Neutrophil (primary cell): ENCODE data around the gene CAMK2N2.
"Not testable (repeated sequence)": the region's sequence is repeated elsewhere in the genome, so short reads cannot be mapped to it uniquely, and the experiment has no call there.

Source experiments
- H3K27ac ChIP-seq: fragments of 200-600 bp; sonication (generic); 2 replicates; pipeline ENCODE4 v1.5.1; 2016; ENCODE audit warnings: mild to moderate bottlenecking, moderate library complexity
- H3K27me3 ChIP-seq: fragments of 200-600 bp; sonication (generic); 2 replicates; pipeline ENCODE4 v1.6.0; 2016; ENCODE audit warnings: mild to moderate bottlenecking
- H3K36me3 ChIP-seq: fragments of 200-600 bp; sonication (generic); 2 replicates; pipeline ENCODE4 v1.5.1; 2017
- H3K4me1 ChIP-seq, 2 experiments: fragments of 200-600 bp in 1 of 2; sonication (generic) in 1 of 2; 1 replicate in 1 of 2; 2 replicates in 1 of 2; pipeline versions ENCODE4 v1.5.1 to v1.6.1; 2013 to 2016; ENCODE audit warnings: low read depth in 1 of 2, low read length in 1 of 2, mild to moderate bottlenecking in 1 of 2, moderate library complexity in 1 of 2; ENCODE audit not compliant: control insufficient read depth in 1 of 2, insufficient read depth in 1 of 2
- H3K4me3 ChIP-seq, 2 experiments: fragments of 200-600 bp in 1 of 2; sonication (generic) in 1 of 2; 1 replicate in 1 of 2; 2 replicates in 1 of 2; pipeline ENCODE4 v1.5.1; 2013 to 2016; ENCODE audit warnings: low read depth in 1 of 2, low read length in 1 of 2, mild to moderate bottlenecking in 1 of 2, moderate library complexity in 1 of 2
- H3K9me3 ChIP-seq: fragments of 200-600 bp; sonication (generic); 2 replicates; pipeline ENCODE4 v1.5.1; 2016
- TF ChIP-seq, protein P1 (sequence below): fragments of 200-600 bp; sonication (generic); IDR thresholded peaks from 2 replicates; pipeline ENCODE4 v1.5.1; 2016; ENCODE audit warnings: antibody characterized with exemption

The CAMK2N2 gene

DNA sequence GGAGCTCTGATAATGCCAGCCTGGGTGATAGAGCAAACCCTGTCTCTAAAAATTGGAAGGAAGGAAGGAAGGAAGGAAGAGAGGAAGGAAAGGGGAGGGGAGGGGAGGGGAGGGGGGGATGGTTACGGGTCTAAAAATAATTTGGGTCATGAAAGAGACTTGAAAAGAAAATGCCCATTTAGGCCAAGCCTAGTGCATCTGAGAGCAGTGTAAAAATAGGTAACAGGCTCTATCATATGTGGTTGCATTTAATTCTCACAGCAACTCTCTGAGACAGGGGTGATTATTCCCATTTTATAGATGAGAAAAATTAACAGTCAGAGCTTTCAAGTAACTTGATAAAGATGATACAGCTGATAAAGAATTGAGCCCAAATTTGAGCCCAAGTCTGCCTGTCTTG is 10.9 kb upstream of the CAMK2N2 start:
- H3K27me3 ChIP-seq, result peaks cover 93% of the 10 kb centered on the region
- TF ChIP-seq, protein P1, sequence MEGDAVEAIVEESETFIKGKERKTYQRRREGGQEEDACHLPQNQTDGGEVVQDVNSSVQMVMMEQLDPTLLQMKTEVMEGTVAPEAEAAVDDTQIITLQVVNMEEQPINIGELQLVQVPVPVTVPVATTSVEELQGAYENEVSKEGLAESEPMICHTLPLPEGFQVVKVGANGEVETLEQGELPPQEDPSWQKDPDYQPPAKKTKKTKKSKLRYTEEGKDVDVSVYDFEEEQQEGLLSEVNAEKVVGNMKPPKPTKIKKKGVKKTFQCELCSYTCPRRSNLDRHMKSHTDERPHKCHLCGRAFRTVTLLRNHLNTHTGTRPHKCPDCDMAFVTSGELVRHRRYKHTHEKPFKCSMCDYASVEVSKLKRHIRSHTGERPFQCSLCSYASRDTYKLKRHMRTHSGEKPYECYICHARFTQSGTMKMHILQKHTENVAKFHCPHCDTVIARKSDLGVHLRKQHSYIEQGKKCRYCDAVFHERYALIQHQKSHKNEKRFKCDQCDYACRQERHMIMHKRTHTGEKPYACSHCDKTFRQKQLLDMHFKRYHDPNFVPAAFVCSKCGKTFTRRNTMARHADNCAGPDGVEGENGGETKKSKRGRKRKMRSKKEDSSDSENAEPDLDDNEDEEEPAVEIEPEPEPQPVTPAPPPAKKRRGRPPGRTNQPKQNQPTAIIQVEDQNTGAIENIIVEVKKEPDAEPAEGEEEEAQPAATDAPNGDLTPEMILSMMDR, result no peak
- H3K4me1 ChIP-seq, result no peaks in the 10 kb centered on the region
- H3K27ac ChIP-seq, result no peak overlapping the region
- H3K4me3 ChIP-seq, result no peak overlapping the region
- H3K36me3 ChIP-seq, result no peaks in the 10 kb centered on the region
- H3K9me3 ChIP-seq, result no peaks in the 10 kb centered on the region

DNA sequence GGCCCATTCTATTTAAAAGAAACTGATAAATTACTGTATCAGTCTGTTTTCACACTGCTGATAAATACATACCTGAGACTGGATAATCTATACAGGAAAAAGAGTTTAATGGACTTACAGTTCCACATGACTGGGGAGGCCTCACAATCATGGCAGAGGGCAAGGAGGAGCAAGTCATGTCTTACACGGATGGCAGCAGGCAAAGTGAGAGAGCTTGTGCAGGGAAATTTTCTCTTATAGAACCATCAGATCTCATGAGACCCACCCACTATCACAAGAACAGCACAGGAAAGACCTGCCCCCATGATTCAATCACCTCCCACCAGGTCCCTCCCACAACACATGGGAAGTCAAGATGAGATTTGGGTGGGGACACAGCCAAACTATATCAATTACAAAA is 5.9 kb upstream of the CAMK2N2 start:
- H3K27me3 ChIP-seq, result peaks cover 91% of the 10 kb centered on the region

DNA sequence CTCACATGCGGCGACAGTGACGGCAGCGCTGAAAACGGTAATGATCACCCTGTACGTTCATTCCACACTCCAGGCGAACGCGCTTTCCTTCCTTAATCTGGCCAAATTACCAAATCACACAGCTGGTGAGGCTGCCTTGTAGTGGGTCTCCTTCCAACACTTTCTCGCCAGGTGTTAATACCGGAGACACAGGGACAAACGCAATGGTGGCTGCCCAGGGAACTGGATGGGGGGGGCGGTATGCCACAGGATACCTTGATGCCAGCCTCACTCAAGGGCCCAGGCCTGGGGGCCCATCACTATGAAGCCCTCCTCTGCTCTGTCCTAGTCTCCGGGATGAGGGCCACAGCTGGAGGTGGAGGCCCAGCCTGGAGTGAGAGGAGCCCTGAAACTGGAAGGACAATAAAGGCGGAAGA is 1.4 kb upstream of the CAMK2N2 start:
- Histone ChIP-seq H3K9me3 (no peaks in the 10 kb centered on the region), H3K4me3 (no peak overlapping the region), H3K27me3 (peaks cover 98% of the 10 kb centered on the region), H3K4me1 (peaks cover 15 to 26% of the 10 kb centered on the region in 2 experiments), H3K27ac (no peak overlapping the region), H3K36me3 (no peaks in the 10 kb centered on the region)
- TF ChIP-seq, protein P1, result no peak

More for the DNA sequence above, 5.9 kb upstream of the CAMK2N2 start:
- H3K4me1 ChIP-seq, H3K4me3 ChIP-seq, H3K9me3 ChIP-seq, H3K27ac ChIP-seq, H3K36me3 ChIP-seq: not testable (repeated sequence)

DNA sequence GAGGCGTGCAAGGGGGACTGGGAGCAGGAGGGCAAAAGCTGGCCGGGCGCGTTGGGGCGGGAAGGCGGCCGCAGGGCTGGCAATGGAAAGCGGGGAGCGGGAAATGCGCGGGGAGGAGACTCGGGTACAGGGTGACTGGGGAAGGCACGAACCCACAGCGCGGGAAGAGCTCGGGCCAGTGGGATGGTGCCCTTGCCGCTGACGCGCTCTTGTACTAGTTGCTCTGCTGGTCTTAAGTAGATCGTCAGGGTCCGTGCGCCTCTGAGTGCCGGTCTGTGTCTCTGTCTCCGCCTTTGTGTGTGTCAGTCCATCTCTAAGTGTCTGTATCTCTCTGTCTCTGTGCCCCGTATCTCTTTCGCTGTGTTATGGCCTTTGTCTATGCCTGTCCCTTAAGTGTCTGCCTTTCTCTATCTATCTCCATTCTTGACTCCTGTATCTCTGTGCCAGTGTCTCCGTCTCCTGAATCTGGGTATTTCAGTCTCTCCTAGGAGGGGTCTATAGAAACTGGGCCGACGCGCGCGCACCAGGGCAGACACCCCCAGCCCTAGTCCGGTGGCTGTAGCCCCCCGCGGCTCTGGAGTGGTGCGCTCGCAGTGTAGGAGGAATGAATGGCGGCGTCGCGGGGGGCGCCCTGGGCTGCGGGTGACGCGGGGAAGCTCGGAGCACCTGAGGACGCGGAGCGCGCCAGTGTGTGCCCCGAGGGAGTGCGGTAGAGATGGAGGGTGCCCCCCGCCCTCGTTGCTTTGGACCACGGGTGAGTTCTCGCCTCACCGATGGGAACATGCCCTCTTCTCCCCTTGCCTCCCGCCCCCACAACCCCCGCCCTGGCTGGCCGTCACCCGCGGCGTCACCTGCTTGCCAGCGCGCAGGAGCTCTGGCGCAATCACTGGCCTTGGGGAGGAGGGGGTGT is 756 bp upstream of the CAMK2N2 start:
- H3K36me3 ChIP-seq, result no peaks in the 10 kb centered on the region
- H3K4me1 ChIP-seq, result peaks cover 15 to 26% of the 10 kb centered on the region in 2 experiments
- TF ChIP-seq, protein P1, result no peak
- H3K27me3 ChIP-seq, result peaks cover 96% of the 10 kb centered on the region
- no peak overlapping the region for H3K27ac ChIP-seq
- no peaks in the 10 kb centered on the region for H3K9me3 ChIP-seq
- H3K4me3 ChIP-seq, result peak overlapping the region; percentile 3 to 51

DNA sequence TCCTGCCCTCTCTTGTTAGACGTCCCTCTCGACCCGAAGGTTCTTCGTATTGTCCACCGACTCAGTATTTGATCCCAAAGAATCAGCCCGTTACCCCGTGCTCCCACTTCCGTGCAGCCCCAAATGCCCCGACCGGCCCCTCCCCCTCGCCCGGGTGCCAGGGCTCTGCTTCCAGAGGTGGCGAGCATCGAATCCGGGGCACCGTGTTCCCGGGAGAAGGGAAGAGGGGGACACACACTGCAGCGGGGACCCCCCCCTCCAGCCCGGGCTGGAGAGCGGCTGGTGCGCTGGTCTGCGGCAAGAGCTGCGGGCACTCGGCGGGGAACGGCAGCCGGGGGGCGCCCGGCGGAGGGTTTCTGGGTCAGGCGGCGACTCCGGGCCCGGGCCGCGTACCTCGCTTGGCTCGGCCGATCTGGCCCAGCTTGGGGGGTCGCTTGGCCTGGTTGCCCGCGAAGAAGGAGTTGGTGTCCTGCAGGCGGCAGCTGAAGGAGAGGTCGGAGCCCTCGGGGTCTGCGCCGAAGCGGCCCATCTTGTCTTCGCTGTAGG is 556 bp downstream of the CAMK2N2 start:
- TF ChIP-seq, protein P1, result no peak
- Histone ChIP-seq H3K4me1 (peaks cover 15 to 26% of the 10 kb centered on the region in 2 experiments), H3K27ac (no peak overlapping the region), H3K4me3 (peak overlapping the region in 1 of 2 experiments; percentile 51), H3K9me3 (no peaks in the 10 kb centered on the region), H3K36me3 (no peaks in the 10 kb centered on the region), H3K27me3 (peaks cover 84% of the 10 kb centered on the region)
